Activated naive CD4-positive, alpha-beta T cell treated with anti-CD3 and anti-CD28 coated beads, Interleukin-2, amount 50 U/mL, for 24 hours (primary cell): ENCODE results near the gene IL5RA.

ENCODE experiments used
- H3K27ac Mint-ChIP-seq: one replicate; pipeline ENCODE4 v1.8.0; 2021; ENCODE audit warnings: mild to moderate bottlenecking, mixed read lengths
- H3K27me3 Mint-ChIP-seq: one replicate; pipeline ENCODE4 v1.8.0; 2021; ENCODE audit warnings: mixed read lengths
- H3K36me3 Mint-ChIP-seq: one replicate; pipeline ENCODE4 v1.8.0; 2021; ENCODE audit warnings: mixed read lengths
- H3K4me1 Mint-ChIP-seq: one replicate; pipeline ENCODE4 v1.8.0; 2021; ENCODE audit warnings: mixed read lengths
- H3K4me3 Mint-ChIP-seq: one replicate; pipeline ENCODE4 v1.8.0; 2021; ENCODE audit warnings: mild to moderate bottlenecking, mixed read lengths
- H3K9me3 Mint-ChIP-seq: one replicate; pipeline ENCODE4 v1.8.0; 2021; ENCODE audit warnings: mixed read lengths

IL5RA gene

GRCh38 chr3:3086239-3086638 lies 23.9 kb downstream of the IL5RA start:
- Mint-ChIP-seq H3K4me3 (no peak overlapping the region), H3K36me3 (no peaks in the 10 kb centered on the region), H3K27me3 (peaks cover 2% of the 10 kb centered on the region), H3K4me1 (no peaks in the 10 kb centered on the region), H3K9me3 (no peaks in the 10 kb centered on the region), H3K27ac (no peak overlapping the region)

- Mint-ChIP-seq H3K36me3 (no peaks in the 10 kb centered on the region), H3K27ac (no peak overlapping the region), H3K27me3 (peaks cover 2% of the 10 kb centered on the region), H3K4me1 (no peaks in the 10 kb centered on the region), H3K4me3 (no peak overlapping the region), H3K9me3 (no peaks in the 10 kb centered on the region)
Measured at GRCh38 chr3:3085782-3086181, 24.4 kb downstream of the IL5RA start.

- peaks cover 2% of the 10 kb centered on the region for H3K27me3 Mint-ChIP-seq
- H3K4me1 Mint-ChIP-seq = no peaks in the 10 kb centered on the region
- no peak overlapping the region for H3K27ac Mint-ChIP-seq
- H3K9me3 Mint-ChIP-seq = no peaks in the 10 kb centered on the region
- no peak overlapping the region for H3K4me3 Mint-ChIP-seq
- no peaks in the 10 kb centered on the region for H3K36me3 Mint-ChIP-seq
Measured at GRCh38 chr3:3084890-3085289, 25.3 kb downstream of the IL5RA start.

GRCh38 chr3:3082234-3082924 lies 27.8 kb downstream of the IL5RA start:
- Mint-ChIP-seq H3K27me3 (peaks cover 2% of the 10 kb centered on the region), H3K4me1 (no peaks in the 10 kb centered on the region), H3K27ac (no peak overlapping the region), H3K4me3 (no peak overlapping the region), H3K9me3 (no peaks in the 10 kb centered on the region), H3K36me3 (no peaks in the 10 kb centered on the region)

GRCh38 chr3:3081381-3082233 lies 28.6 kb downstream of the IL5RA start:
- Mint-ChIP-seq H3K4me3 (no peak overlapping the region), H3K4me1 (no peaks in the 10 kb centered on the region), H3K27ac (no peak overlapping the region), H3K27me3 (peaks cover 2% of the 10 kb centered on the region), H3K9me3 (no peaks in the 10 kb centered on the region), H3K36me3 (no peaks in the 10 kb centered on the region)

DNA sequence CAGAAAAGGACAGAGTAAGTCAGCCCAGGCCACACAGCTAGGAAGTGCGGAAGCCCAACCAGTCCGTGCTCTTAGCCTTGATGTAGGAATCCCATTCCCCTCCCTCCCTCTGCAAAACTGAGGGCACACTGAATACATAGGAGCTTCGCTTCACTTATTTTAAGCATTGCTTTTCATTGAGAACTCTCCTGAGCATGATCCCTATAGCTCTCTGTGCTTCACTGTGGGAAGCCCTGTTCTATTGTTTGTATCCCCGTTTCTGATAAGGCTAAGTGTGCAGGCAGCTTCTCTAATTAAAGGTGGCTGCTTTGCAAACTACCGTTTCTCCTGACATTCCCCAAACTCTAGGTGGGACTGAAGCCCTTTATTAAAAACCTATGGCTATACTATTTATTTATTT lies 29.9 kb downstream of the IL5RA start:
- Mint-ChIP-seq H3K27me3 (peaks cover 2% of the 10 kb centered on the region), H3K4me1 (no peaks in the 10 kb centered on the region), H3K36me3 (no peaks in the 10 kb centered on the region), H3K27ac (no peak overlapping the region), H3K4me3 (no peak overlapping the region), H3K9me3 (no peaks in the 10 kb centered on the region)

- Mint-ChIP-seq H3K27me3 (no peaks in the 10 kb centered on the region), H3K36me3 (no peaks in the 10 kb centered on the region), H3K4me3 (no peak overlapping the region), H3K27ac (no peak overlapping the region), H3K9me3 (no peaks in the 10 kb centered on the region), H3K4me1 (no peaks in the 10 kb centered on the region)
Measured at GRCh38 chr3:3074551-3075257, 35.5 kb downstream of the IL5RA start.

GRCh38 chr3:3071136-3071535 lies 39.0 kb downstream of the IL5RA start:
- Mint-ChIP-seq H3K4me1 (no peaks in the 10 kb centered on the region), H3K27me3 (no peaks in the 10 kb centered on the region), H3K27ac (no peak overlapping the region), H3K4me3 (no peak overlapping the region), H3K9me3 (no peaks in the 10 kb centered on the region), H3K36me3 (no peaks in the 10 kb centered on the region)

- Mint-ChIP-seq H3K27ac (no peak overlapping the region), H3K27me3 (no peaks in the 10 kb centered on the region), H3K4me1 (no peaks in the 10 kb centered on the region), H3K4me3 (no peak overlapping the region), H3K9me3 (no peaks in the 10 kb centered on the region), H3K36me3 (no peaks in the 10 kb centered on the region)
Measured at GRCh38 chr3:3069723-3070122, 40.5 kb downstream of the IL5RA start.

GRCh38 chr3:3068358-3068881 lies 41.8 kb downstream of the IL5RA start:
- no peaks in the 10 kb centered on the region for H3K4me1 Mint-ChIP-seq
- H3K27me3 Mint-ChIP-seq = no peaks in the 10 kb centered on the region
- H3K9me3 Mint-ChIP-seq = no peaks in the 10 kb centered on the region
- no peak overlapping the region for H3K4me3 Mint-ChIP-seq
- H3K36me3 Mint-ChIP-seq = no peaks in the 10 kb centered on the region
- H3K27ac Mint-ChIP-seq = no peak overlapping the region

- no peak overlapping the region for H3K27ac Mint-ChIP-seq
- no peaks in the 10 kb centered on the region for H3K4me1 Mint-ChIP-seq
- H3K36me3 Mint-ChIP-seq = no peaks in the 10 kb centered on the region
- H3K27me3 Mint-ChIP-seq = no peaks in the 10 kb centered on the region
- no peaks in the 10 kb centered on the region for H3K9me3 Mint-ChIP-seq
- no peak overlapping the region for H3K4me3 Mint-ChIP-seq
Measured at GRCh38 chr3:3066910-3067309, 43.3 kb downstream of the IL5RA start.

DNA sequence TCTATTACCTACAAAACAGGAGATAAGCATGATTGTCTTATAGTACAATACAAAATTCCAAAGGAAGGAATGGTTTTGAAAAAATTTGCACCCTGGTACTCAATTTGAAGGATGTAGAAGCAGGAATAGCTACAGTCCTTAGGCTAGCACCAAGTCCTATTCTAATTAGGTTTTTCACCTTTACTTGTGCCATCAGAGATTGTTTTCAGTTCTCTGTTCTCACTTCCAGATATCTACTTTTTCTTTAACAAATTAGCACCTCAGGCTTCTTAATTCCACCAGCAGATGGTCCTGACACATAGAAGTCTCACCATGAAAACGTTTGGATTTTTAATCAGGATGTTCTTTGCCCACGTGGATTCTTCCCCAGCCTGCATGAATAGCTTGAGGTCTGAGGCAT lies 43.8 kb downstream of the IL5RA start:
- H3K9me3 Mint-ChIP-seq = no peaks in the 10 kb centered on the region
- no peaks in the 10 kb centered on the region for H3K4me1 Mint-ChIP-seq
- H3K4me3 Mint-ChIP-seq = no peak overlapping the region
- no peaks in the 10 kb centered on the region for H3K27me3 Mint-ChIP-seq
- no peaks in the 10 kb centered on the region for H3K36me3 Mint-ChIP-seq
- no peak overlapping the region for H3K27ac Mint-ChIP-seq

DNA sequence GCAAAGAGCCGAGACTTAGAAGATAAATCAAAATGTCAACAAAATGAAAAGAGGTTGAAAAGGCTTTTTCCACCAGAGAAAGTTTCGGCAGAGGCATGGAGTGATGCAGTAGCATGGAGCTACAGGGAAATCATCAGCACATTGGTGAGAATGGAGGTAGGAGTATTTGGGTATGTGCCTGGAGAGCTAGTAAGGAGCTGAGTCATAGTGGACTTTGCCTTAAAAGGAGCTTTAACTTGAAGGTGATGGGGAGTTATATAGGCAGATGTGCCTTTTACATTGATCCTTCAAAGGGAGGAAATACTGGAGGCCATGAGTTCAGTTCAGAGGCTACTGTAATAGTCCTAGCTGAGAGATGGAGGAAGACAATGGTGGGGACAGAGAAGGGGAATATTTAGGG lies 44.3 kb downstream of the IL5RA start:
- Mint-ChIP-seq H3K36me3 (no peaks in the 10 kb centered on the region), H3K27ac (no peak overlapping the region), H3K4me3 (no peak overlapping the region), H3K9me3 (no peaks in the 10 kb centered on the region), H3K27me3 (no peaks in the 10 kb centered on the region), H3K4me1 (no peaks in the 10 kb centered on the region)

DNA sequence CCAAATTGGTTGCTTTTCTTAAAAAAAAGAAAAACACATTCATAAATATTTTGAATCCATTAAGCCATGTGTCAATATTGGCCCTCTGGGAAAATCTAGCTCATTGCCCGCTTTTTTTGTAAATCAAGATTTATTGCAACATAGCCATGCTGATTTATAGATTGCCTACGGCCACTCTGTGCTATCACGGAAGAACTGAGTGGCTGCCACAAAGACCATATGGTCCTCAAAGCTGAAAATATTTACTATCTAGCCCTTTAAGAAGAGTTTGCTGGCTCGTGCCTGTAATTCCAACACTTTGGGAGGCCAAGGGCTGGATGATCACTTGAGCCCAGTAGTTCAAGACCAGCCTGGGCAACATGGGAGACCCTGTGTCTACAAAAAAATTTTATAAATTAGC lies 45.9 kb downstream of the IL5RA start:
- no peaks in the 10 kb centered on the region for H3K27me3 Mint-ChIP-seq
- H3K36me3 Mint-ChIP-seq = no peaks in the 10 kb centered on the region
- no peaks in the 10 kb centered on the region for H3K9me3 Mint-ChIP-seq
- no peak overlapping the region for H3K27ac Mint-ChIP-seq
- no peaks in the 10 kb centered on the region for H3K4me1 Mint-ChIP-seq
- no peak overlapping the region for H3K4me3 Mint-ChIP-seq

DNA sequence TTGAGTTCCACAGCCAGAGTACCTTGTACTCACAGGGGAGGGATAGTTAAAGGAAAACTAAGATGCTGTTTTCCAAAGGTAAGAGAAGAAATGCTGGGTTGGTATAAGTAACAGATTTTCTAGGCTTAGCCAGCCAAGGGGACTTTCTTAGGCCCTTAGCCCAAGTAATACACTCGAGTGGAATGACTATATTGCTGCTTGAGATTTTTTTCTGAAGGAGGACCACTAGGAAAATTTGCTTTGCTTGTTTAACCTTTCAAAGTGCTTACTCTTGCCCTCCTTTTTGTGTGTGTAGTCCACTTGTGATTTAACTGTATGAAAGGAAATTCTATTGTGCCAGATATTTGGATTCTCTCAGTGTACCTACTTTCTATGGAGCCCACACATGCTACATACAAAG lies 50.5 kb downstream of the IL5RA start:
- no peaks in the 10 kb centered on the region for H3K4me1 Mint-ChIP-seq
- no peaks in the 10 kb centered on the region for H3K36me3 Mint-ChIP-seq
- no peaks in the 10 kb centered on the region for H3K27me3 Mint-ChIP-seq
- no peak overlapping the region for H3K27ac Mint-ChIP-seq
- H3K9me3 Mint-ChIP-seq = no peaks in the 10 kb centered on the region
- no peak overlapping the region for H3K4me3 Mint-ChIP-seq

DNA sequence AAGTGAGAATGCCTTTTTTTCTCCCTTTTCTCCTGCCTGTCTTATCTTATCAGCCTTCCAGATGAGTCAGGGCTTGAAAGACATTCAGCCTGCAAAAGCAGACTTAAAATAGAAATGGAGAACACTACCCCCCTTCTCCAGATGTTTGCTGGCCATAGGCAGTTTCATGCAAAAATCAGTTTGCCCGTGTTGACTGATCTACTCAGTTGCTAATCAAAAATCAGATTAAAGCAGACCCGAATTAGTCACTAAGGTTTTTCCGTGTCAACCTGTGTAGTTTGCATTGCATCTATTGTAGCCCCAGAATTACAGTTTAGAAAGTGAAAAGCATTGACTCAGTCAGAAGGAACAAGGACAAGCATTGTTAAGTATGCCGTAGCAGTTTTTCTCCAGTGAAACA lies 56.2 kb downstream of the IL5RA start:
- Mint-ChIP-seq H3K9me3 (no peaks in the 10 kb centered on the region), H3K4me1 (no peaks in the 10 kb centered on the region), H3K27me3 (no peaks in the 10 kb centered on the region), H3K4me3 (no peak overlapping the region), H3K27ac (no peak overlapping the region), H3K36me3 (no peaks in the 10 kb centered on the region)
